ENCODE results near the gene LRIG1. TPM values are rescaled to one million over a fixed set of nuclear protein-coding genes. Genes with fewer than 3 reads are reported as not detected.

LRIG1 gene
- total RNA-seq, 1 experiment from 2014 or later, result 14.7 TPM

GRCh38 chr3:66367979-66368378, 132.8 kb downstream of the LRIG1 start:
- intact Hi-C loops (cut with micrococcal nuclease; ENCODE audit: unreplicated experiment), result no loop called here

GRCh38 chr3:66366747-66367146, 134.1 kb downstream of the LRIG1 start:
- intact Hi-C loops (cut with micrococcal nuclease; ENCODE audit: unreplicated experiment), result no loop called here
- CTCF ChIA-PET, result no interaction called here
- no TSS peak for BruUV-seq (replicated peaks)

More at GRCh38 chr3:66367979-66368378, 132.8 kb downstream of the LRIG1 start:
- BruUV-seq (replicated peaks), result no TSS peak
- Mint-ChIP-seq H3K27me3 (ENCODE audit: unreplicated experiment) (no peaks in the 10 kb centered on the region), H3K36me3 (ENCODE audit: insufficient read depth, unreplicated experiment) (no peaks in the 10 kb centered on the region), H3K9me3 (ENCODE audit: low read depth, unreplicated experiment) (no peaks in the 10 kb centered on the region), H3K4me3 (ENCODE audit: low read depth, unreplicated experiment) (no peak overlapping the region), H3K27ac (ENCODE audit: unreplicated experiment) (no peak overlapping the region), H3K4me1 (ENCODE audit: low read depth, unreplicated experiment) (no peaks in the 10 kb centered on the region)
- TF ChIP-seq CTCF (IDR thresholded peaks at IDR 0.05; ENCODE audit: unreplicated experiment), result no peak
- DNase-seq, result no peak
- CTCF ChIA-PET, result no interaction called here

GRCh38 chr3:66365080-66365479, 135.7 kb downstream of the LRIG1 start:
- Mint-ChIP-seq H3K4me3 (ENCODE audit: low read depth, unreplicated experiment) (no peak overlapping the region), H3K9me3 (ENCODE audit: low read depth, unreplicated experiment) (no peaks in the 10 kb centered on the region), H3K36me3 (ENCODE audit: insufficient read depth, unreplicated experiment) (no peaks in the 10 kb centered on the region), H3K27ac (ENCODE audit: unreplicated experiment) (no peak overlapping the region), H3K4me1 (ENCODE audit: low read depth, unreplicated experiment) (no peaks in the 10 kb centered on the region), H3K27me3 (ENCODE audit: unreplicated experiment) (no peaks in the 10 kb centered on the region)
- CTCF ChIA-PET, result no interaction called here
- no peak for DNase-seq
- intact Hi-C loops (cut with micrococcal nuclease; ENCODE audit: unreplicated experiment), result no loop called here
- TF ChIP-seq CTCF (IDR thresholded peaks at IDR 0.05; ENCODE audit: unreplicated experiment), result no peak
- no TSS peak for BruUV-seq (replicated peaks)

More at GRCh38 chr3:66366747-66367146, 134.1 kb downstream of the LRIG1 start:
- Mint-ChIP-seq H3K4me3 (ENCODE audit: low read depth, unreplicated experiment) (no peak overlapping the region), H3K4me1 (ENCODE audit: low read depth, unreplicated experiment) (no peaks in the 10 kb centered on the region), H3K27ac (ENCODE audit: unreplicated experiment) (no peak overlapping the region), H3K36me3 (ENCODE audit: insufficient read depth, unreplicated experiment) (no peaks in the 10 kb centered on the region), H3K27me3 (ENCODE audit: unreplicated experiment) (no peaks in the 10 kb centered on the region), H3K9me3 (ENCODE audit: low read depth, unreplicated experiment) (no peaks in the 10 kb centered on the region)
- TF ChIP-seq CTCF (IDR thresholded peaks at IDR 0.05; ENCODE audit: unreplicated experiment), result no peak
- no peak for DNase-seq

- no peak for DNase-seq
- no TSS peak for BruUV-seq (replicated peaks)
- no peaks in the 10 kb centered on the region for H3K36me3 Mint-ChIP-seq (ENCODE audit: insufficient read depth, unreplicated experiment)
- no peaks in the 10 kb centered on the region for H3K27me3 Mint-ChIP-seq (ENCODE audit: unreplicated experiment)
- H3K9me3 Mint-ChIP-seq (ENCODE audit: low read depth, unreplicated experiment), result no peaks in the 10 kb centered on the region
- no peak overlapping the region for H3K27ac Mint-ChIP-seq (ENCODE audit: unreplicated experiment)
- intact Hi-C loops (cut with micrococcal nuclease; ENCODE audit: unreplicated experiment), result no loop called here
- CTCF ChIA-PET, result no interaction called here
- H3K4me3 Mint-ChIP-seq (ENCODE audit: low read depth, unreplicated experiment), result no peak overlapping the region
- no peak for TF ChIP-seq CTCF (IDR thresholded peaks at IDR 0.05; ENCODE audit: unreplicated experiment)
- H3K4me1 Mint-ChIP-seq (ENCODE audit: low read depth, unreplicated experiment), result no peaks in the 10 kb centered on the region
Measured at GRCh38 chr3:66363148-66363547, 137.7 kb downstream of the LRIG1 start.

Data from Calu3 (cell line).